KMS-11 (cell line): Measurements from ENCODE around the gene ARMH4.

ENCODE experiments used
- H2AFZ ChIP-seq: fragments of 200-600 bp; sonication (generic); 2 replicates; pipeline ENCODE4 v1.6.1; 2016; ENCODE audit warnings: antibody characterized with exemption, mixed run types, low read depth
- H3K27ac ChIP-seq: fragments of 200-600 bp; sonication (generic); 2 replicates; pipeline ENCODE4 v1.6.1; 2016; ENCODE audit warnings: mild to moderate bottlenecking, mixed run types
- H3K27me3 ChIP-seq: fragments of 200-600 bp; sonication (generic); 2 replicates; pipeline ENCODE4 v1.6.1; 2017; ENCODE audit warnings: mild to moderate bottlenecking, low read depth, mixed run types, moderate library complexity; ENCODE audit not compliant: insufficient read depth
- H3K36me3 ChIP-seq: fragments of 200-600 bp; sonication (generic); 2 replicates; pipeline ENCODE4 v1.6.1; 2017; ENCODE audit warnings: mild to moderate bottlenecking, mixed run types; ENCODE audit not compliant: insufficient read depth
- H3K4me1 ChIP-seq: fragments of 200-600 bp; sonication (generic); 2 replicates; pipeline ENCODE4 v1.6.1; 2016; ENCODE audit warnings: mild to moderate bottlenecking, low read depth, mixed run types; ENCODE audit not compliant: poor library complexity, severe bottlenecking
- H3K4me2 ChIP-seq: fragments of 200-600 bp; sonication (generic); 2 replicates; pipeline ENCODE4 v1.7.0; 2016; ENCODE audit warnings: mild to moderate bottlenecking, mixed run types
- H3K4me3 ChIP-seq: fragments of 200-600 bp; sonication (generic); IDR thresholded peaks from 2 replicates; pipeline ENCODE4 v1.6.1; 2017; ENCODE audit warnings: low read depth, low read length, mixed read lengths; ENCODE audit not compliant: insufficient read depth
- H3K79me2 ChIP-seq: fragments of 200-600 bp; sonication (generic); 2 replicates; pipeline ENCODE4 v1.6.1; 2016; ENCODE audit warnings: low read depth, mixed run types; ENCODE audit not compliant: insufficient read depth
- H3K9ac ChIP-seq: fragments of 200-600 bp; sonication (generic); 2 replicates; pipeline ENCODE4 v1.6.1; 2016; ENCODE audit warnings: mild to moderate bottlenecking, mixed run types
- H4K20me1 ChIP-seq: fragments of 200-600 bp; sonication (generic); 2 replicates; pipeline ENCODE4 v1.6.1; 2016; ENCODE audit warnings: mild to moderate bottlenecking, mixed run types; ENCODE audit not compliant: insufficient read depth
- TF ChIP-seq, protein P1 (sequence below): fragments of 200-600 bp; sonication (generic); conservative IDR thresholded peaks from 2 replicates; pipeline ENCODE4 v1.6.1; 2017; ENCODE audit warnings: low read depth, mild to moderate bottlenecking, antibody characterized with exemption, low read length, moderate library complexity, mixed read lengths

The ARMH4 gene

DNA sequence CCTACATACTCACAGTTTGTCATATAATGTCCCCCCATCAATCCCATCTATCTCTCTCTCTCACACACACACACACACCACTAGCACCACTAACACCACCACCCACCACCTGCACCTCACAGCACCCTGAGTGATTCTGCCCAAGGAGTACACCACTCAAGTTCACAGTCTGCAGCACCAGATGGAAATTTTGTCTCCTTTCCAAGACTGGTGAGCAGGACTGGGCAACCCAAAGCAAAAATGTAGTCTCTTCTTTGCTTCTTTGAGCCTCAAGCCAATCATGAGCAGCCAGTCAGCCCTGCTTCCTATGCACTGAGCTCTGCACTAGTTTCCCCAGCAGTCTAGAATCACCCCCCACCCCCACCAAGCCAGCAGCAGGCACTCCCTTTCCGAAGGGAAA is 15.0 kb upstream of the ARMH4 start:
- H3K9ac ChIP-seq = no peak overlapping the region
- no peaks in the 10 kb centered on the region for H4K20me1 ChIP-seq
- TF ChIP-seq, protein P1, sequence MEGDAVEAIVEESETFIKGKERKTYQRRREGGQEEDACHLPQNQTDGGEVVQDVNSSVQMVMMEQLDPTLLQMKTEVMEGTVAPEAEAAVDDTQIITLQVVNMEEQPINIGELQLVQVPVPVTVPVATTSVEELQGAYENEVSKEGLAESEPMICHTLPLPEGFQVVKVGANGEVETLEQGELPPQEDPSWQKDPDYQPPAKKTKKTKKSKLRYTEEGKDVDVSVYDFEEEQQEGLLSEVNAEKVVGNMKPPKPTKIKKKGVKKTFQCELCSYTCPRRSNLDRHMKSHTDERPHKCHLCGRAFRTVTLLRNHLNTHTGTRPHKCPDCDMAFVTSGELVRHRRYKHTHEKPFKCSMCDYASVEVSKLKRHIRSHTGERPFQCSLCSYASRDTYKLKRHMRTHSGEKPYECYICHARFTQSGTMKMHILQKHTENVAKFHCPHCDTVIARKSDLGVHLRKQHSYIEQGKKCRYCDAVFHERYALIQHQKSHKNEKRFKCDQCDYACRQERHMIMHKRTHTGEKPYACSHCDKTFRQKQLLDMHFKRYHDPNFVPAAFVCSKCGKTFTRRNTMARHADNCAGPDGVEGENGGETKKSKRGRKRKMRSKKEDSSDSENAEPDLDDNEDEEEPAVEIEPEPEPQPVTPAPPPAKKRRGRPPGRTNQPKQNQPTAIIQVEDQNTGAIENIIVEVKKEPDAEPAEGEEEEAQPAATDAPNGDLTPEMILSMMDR = no peak
- peaks cover 14% of the 10 kb centered on the region for H3K4me1 ChIP-seq
- H3K4me2 ChIP-seq = no peak overlapping the region
- H3K4me3 ChIP-seq = no peak overlapping the region
- H3K27me3 ChIP-seq = no peaks in the 10 kb centered on the region
- no peaks in the 10 kb centered on the region for H3K36me3 ChIP-seq
- H2AFZ ChIP-seq = no peak overlapping the region
- no peak overlapping the region for H3K27ac ChIP-seq
- H3K79me2 ChIP-seq = no peaks in the 10 kb centered on the region

DNA sequence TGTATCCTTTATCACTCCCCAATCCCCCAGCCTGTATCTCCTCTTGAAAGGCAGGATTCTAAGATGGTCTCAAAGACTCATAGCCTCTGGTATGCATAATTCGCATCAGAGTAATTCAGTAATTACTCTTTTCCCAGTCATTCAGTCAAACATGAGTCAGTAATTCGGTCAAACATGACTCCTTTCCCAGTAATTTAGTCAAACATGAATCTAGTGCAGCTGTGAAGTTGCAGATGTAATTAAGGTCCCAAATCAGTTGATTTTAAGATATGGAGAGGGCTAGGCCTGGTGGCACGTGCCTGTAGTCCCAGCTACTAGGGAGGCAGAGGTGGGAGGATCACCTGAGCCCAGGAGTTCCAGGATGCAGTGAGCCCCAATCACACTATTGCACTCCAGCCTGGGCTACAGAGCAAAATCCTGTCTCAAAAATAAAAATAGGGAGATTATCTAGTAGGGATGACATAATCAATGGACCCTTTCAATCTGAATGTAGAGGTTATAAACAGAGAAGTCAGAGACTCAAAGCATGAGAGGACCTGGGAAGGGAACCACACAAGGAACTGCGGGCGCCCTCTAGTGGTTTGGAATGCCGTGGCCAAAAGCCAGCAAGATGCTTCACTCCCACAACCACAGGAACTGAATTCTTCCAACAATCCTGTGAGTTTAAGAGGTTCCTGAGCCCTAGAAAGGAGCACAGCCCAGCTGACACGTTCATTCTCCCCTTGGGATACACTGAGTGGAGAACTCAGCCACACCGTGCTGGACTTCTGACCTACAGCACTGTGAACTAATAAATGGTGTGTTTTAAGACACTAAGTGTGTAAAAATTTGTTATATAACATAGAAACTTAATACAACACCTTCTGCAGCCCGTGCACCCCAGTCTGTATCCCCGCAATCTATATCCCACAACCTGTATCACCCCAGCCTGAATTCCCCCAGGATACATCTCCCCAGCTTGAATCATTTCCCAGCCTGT is 14.3 kb upstream of the ARMH4 start:
- no peak overlapping the region for H3K4me3 ChIP-seq
- TF ChIP-seq, protein P1 = peak; percentile 84
- no peaks in the 10 kb centered on the region for H3K79me2 ChIP-seq
- H3K27ac ChIP-seq = no peak overlapping the region
- no peaks in the 10 kb centered on the region for H3K36me3 ChIP-seq
- H3K4me2 ChIP-seq = no peak overlapping the region
- H3K9ac ChIP-seq = no peak overlapping the region
- H2AFZ ChIP-seq = peak overlapping the region; percentile 27; the same call in 1 of the 2 replicates
- peaks cover 12% of the 10 kb centered on the region for H3K4me1 ChIP-seq
- no peaks in the 10 kb centered on the region for H3K27me3 ChIP-seq
- H4K20me1 ChIP-seq = no peaks in the 10 kb centered on the region

DNA sequence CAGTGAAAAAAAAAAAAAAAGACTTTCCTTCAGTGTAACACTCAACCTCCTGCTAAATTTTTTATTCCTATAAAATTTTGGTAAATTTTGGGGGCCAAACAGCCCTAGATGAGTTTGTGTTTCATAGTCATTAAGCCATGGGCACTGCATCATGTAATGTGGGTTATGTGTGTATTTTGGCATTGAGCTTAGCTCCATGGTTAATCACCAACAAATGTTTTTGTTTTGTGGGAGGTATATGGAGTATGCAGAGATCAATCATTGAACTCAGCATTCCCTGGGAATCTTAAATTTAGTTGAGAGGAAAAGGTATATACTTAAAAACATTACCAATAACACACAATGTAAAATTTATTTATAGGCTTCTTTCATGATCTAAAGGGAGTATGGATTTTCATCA is 8.5 kb upstream of the ARMH4 start:
- no peaks in the 10 kb centered on the region for H3K27me3 ChIP-seq
- H3K79me2 ChIP-seq = no peaks in the 10 kb centered on the region
- no peak overlapping the region for H3K9ac ChIP-seq
- H3K4me3 ChIP-seq = no peak overlapping the region
- no peak overlapping the region for H3K27ac ChIP-seq
- TF ChIP-seq, protein P1 = no peak
- no peaks in the 10 kb centered on the region for H3K36me3 ChIP-seq
- H3K4me2 ChIP-seq = no peak overlapping the region
- H3K4me1 ChIP-seq = peaks cover 4% of the 10 kb centered on the region
- no peaks in the 10 kb centered on the region for H4K20me1 ChIP-seq
- H2AFZ ChIP-seq = no peak overlapping the region

DNA sequence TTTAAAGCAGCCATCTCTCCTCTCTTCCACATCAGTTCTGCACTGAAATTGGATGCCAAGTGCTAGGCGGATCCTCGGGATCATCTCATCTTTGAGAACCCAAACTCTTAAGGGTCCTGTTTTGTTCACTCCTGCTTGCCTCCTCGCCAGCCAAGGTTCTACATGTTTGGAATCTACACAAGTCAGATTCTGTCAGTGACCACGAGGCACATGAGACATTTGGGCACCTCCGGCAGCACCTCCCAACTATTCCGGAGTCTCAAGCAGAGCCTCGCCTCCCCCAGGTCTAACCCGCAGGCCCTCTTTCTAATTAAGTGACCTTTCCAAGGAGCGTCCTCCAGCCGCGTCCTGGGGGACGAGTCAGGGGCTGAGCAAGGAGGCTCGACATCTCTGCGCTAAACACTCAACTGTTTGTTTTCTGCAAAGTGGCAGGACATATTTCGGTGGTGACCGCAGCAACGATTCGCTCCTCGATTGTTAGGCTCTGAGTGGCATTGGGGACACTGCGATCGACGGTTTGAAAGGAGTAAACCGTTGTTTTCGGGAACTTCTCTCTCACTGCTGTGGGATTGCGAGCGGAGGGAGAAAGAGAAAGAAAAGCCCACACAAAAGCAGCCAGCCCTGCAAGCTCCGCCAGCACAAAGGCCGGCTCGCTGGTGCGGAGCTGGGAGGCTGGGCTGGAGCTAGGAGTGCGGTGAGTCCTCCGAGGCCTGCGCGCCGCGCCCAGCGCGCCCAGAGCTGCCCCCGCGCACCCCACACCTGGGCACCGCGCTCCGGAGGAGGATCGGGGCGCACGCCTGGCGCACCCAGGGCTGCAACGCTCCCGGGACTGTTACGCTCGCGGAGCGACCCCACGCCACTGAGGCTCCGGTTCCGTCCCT is 640 bp downstream of the ARMH4 start:
- Histone ChIP-seq H4K20me1 (no peaks in the 10 kb centered on the region), H3K27ac (no peak overlapping the region), H3K79me2 (no peaks in the 10 kb centered on the region), H3K9ac (no peak overlapping the region), H3K4me1 (peaks cover 4% of the 10 kb centered on the region), H3K27me3 (no peaks in the 10 kb centered on the region), H2AFZ (peak overlapping the region; percentile 90), H3K4me2 (peak overlapping the region; percentile 33; the same call in 1 of the 2 replicates), H3K4me3 (no peak overlapping the region), H3K36me3 (no peaks in the 10 kb centered on the region)
- TF ChIP-seq, protein P1 = no peak
